ENCODE data around the gene LMBRD2. TPM values are rescaled to one million over a fixed set of nuclear protein-coding genes. Genes with fewer than 3 reads are reported as not detected.

Gene LMBRD2
- total and polyA plus RNA-seq, 10 of the 15 experiments (the other 5 are each of a cell fraction or from before 2014, with no cell fraction given) = 0.90 to 9.8 (median 6.5) TPM

DNA sequence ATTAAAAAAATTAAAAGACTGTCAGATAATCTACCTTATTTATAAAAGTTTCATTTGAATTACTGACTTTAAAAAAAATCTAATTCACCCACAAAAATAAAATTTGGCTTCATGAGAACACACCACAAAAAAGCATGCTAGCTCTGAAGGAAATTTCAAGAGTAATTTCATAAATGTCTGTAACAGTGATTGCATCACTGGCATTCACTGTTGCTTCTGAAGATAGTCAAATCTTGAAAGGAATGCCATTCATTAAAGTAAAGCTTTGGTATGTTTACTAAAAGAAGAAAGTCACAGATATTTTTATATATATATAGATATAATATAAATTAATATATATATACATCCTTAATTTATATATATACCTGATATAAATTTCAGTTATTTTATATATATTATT lies 46.6 kb upstream of the LMBRD2 start (continued):
- TF ChIP-seq SPI1 (IDR thresholded peaks at IDR 0.05; ENCODE audit: borderline replicate concordance, insufficient read depth, low read depth, low read length) (no peak), TCF12 (IDR thresholded peaks at IDR 0.05; ENCODE audit: low read depth, low read length) (no peak), FOXK2 (IDR thresholded peaks at IDR 0.05) (no peak), SUZ12 (IDR thresholded peaks at IDR 0.05; ENCODE audit: unreplicated experiment) (no peak), RUNX3 (IDR thresholded peaks at IDR 0.05; ENCODE audit: low read length) (no peak), CBX3 (IDR thresholded peaks at IDR 0.05; ENCODE audit: borderline replicate concordance, low read depth) (no peak), SMARCA5 (IDR thresholded peaks at IDR 0.05) (no peak), CEBPB (IDR thresholded peaks at IDR 0.05; ENCODE audit: borderline replicate concordance in 1 of 2, low read depth in 2 of 2, low read length in 2 of 2) (no peak), ZNF217 (IDR thresholded peaks at IDR 0.05) (no peak), TAF1 (IDR thresholded peaks at IDR 0.05; ENCODE audit: borderline replicate concordance, low read depth, low read length) (no peak), YY1 (IDR thresholded peaks at IDR 0.05; ENCODE audit: low read depth, low read length) (no peak)
- TF ChIP-seq, protein P1, sequence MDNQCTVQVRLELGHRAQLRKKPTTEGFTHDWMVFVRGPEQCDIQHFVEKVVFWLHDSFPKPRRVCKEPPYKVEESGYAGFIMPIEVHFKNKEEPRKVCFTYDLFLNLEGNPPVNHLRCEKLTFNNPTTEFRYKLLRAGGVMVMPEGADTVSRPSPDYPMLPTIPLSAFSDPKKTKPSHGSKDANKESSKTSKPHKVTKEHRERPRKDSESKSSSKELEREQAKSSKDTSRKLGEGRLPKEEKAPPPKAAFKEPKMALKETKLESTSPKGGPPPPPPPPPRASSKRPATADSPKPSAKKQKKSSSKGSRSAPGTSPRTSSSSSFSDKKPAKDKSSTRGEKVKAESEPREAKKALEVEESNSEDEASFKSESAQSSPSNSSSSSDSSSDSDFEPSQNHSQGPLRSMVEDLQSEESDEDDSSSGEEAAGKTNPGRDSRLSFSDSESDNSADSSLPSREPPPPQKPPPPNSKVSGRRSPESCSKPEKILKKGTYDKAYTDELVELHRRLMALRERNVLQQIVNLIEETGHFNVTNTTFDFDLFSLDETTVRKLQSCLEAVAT (IDR thresholded peaks at IDR 0.05) = no peak

DNA sequence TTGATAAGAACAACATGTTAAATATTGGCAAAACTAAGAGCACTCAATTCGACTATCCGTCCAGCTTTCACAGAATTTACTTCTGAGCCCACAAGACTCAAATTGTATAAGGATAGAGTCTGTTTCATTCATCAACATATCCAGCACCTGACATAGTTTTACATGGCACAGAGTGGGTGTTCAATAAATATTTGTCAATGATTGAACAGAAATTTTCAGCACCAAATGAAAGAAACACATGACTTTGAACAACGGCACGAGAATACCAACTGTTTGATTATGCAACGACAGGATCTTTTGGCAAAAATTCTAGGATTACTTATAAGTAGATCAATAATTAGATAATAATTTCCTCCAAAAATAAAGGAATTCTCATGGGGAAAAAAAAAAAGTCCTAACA lies 42.1 kb upstream of the LMBRD2 start:
- no peak overlapping the region for H3K4me2 ChIP-seq (ENCODE audit: control insufficient read depth, insufficient read depth)
- no peak overlapping the region for H2AFZ ChIP-seq (ENCODE audit: control insufficient read depth, low read depth, low read length)
- H3K9me3 ChIP-seq (replicated peaks; ENCODE audit: control insufficient read depth, insufficient read depth, low read length) = no peaks in the 10 kb centered on the region
- H4K20me1 ChIP-seq (ENCODE audit: control insufficient read depth, insufficient read depth) = no peaks in the 10 kb centered on the region
- BruUV-seq (replicated peaks) = TSS peak; percentile 50
- RAD21 ChIA-PET (ENCODE audit: unreplicated experiment) = no interaction called here
- no peak overlapping the region for H3K4me3 ChIP-seq
- SMC1A ChIA-PET (ENCODE audit: uncharacterized antibody, unreplicated experiment) = interaction anchor here (0.6 kb wide), 1 partner anchor 108 kb away, joined by 3 read pairs; the partner anchor contains the start of gene RANBP3L
- intact Hi-C loops (cut with micrococcal nuclease; ENCODE audit: unreplicated experiment) = no loop called here
- WGBS (ENCODE audit: insufficient coverage, insufficient replicate concordance, low lambda C conversion rate, missing lambda C conversion rate) = 98% methylated on average over 5 of the region's 5 CpGs
- no peaks in the 10 kb centered on the region for H3K4me1 ChIP-seq (ENCODE audit: control insufficient read depth, insufficient read depth, low read length)
- no peaks in the 10 kb centered on the region for H3K27me3 ChIP-seq (replicated peaks in 1 of 2; ENCODE audit: control insufficient read depth in 2 of 2, insufficient read depth in 2 of 2, low read length in 1 of 2)
- H3K36me3 ChIP-seq (ENCODE audit: control insufficient read depth in 2 of 2, insufficient read depth in 2 of 2, low read length in 1 of 2) = peaks cover 0 to 3% of the 10 kb centered on the region in 2 experiments; a peak in 2 of 4 replicates
- DNase-seq (ENCODE audit: low read depth, low spot score) (no peak), ATAC-seq (no peak), FAIRE-seq (no peak)
- CTCF ChIA-PET = interaction anchor here (1.5 kb wide), 1 partner anchor 16 kb away, joined by 3 read pairs; no protein-coding TSS in a partner anchor
- no peaks in the 10 kb centered on the region for H3K79me2 ChIP-seq (ENCODE audit: control insufficient read depth, insufficient read depth, low read length)
- no peak overlapping the region for H3K9ac ChIP-seq (ENCODE audit: control insufficient read depth, insufficient read depth, low read length)
- in situ Hi-C loops (cut with MboI) = no loop called here
- POLR2A ChIA-PET = no interaction called here
- no peak overlapping the region for H3K27ac ChIP-seq (ENCODE audit: control insufficient read depth, insufficient read depth)
- TF ChIP-seq KAT2A (conservative IDR thresholded peaks at IDR 0.05; ENCODE audit: control insufficient read depth, low read depth, low read length) = no peak
- TF ChIP-seq FOS (IDR thresholded peaks at IDR 0.05; ENCODE audit: borderline replicate concordance, extremely low read depth, insufficient read length) = no peak
- TF ChIP-seq PML (IDR thresholded peaks at IDR 0.05; ENCODE audit: low read length) = no peak
- no peak for TF ChIP-seq POLR2AphosphoS5 (IDR thresholded peaks at IDR 0.05; ENCODE audit: low read length)
- TF ChIP-seq, protein P2, sequence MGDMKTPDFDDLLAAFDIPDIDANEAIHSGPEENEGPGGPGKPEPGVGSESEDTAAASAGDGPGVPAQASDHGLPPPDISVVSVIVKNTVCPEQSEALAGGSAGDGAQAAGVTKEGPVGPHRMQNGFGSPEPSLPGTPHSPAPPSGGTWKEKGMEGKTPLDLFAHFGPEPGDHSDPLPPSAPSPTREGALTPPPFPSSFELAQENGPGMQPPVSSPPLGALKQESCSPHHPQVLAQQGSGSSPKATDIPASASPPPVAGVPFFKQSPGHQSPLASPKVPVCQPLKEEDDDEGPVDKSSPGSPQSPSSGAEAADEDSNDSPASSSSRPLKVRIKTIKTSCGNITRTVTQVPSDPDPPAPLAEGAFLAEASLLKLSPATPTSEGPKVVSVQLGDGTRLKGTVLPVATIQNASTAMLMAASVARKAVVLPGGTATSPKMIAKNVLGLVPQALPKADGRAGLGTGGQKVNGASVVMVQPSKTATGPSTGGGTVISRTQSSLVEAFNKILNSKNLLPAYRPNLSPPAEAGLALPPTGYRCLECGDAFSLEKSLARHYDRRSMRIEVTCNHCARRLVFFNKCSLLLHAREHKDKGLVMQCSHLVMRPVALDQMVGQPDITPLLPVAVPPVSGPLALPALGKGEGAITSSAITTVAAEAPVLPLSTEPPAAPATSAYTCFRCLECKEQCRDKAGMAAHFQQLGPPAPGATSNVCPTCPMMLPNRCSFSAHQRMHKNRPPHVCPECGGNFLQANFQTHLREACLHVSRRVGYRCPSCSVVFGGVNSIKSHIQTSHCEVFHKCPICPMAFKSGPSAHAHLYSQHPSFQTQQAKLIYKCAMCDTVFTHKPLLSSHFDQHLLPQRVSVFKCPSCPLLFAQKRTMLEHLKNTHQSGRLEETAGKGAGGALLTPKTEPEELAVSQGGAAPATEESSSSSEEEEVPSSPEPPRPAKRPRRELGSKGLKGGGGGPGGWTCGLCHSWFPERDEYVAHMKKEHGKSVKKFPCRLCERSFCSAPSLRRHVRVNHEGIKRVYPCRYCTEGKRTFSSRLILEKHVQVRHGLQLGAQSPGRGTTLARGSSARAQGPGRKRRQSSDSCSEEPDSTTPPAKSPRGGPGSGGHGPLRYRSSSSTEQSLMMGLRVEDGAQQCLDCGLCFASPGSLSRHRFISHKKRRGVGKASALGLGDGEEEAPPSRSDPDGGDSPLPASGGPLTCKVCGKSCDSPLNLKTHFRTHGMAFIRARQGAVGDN (IDR thresholded peaks at IDR 0.05) = no peak
